AG04450 (cell line): ENCODE data around the gene CTDSP2. TPM values are rescaled to one million over a fixed set of nuclear protein-coding genes. Genes with fewer than 3 reads are reported as not detected.
A peak's percentile ranks its signal among the peaks of the same experiment; 100 is the strongest.

Experiments used
- CTCF ChIA-PET: fragments of 300-600, 350-600 bp; formaldehyde crosslinking; extraction: SDS; loops from one replicate; lab custom pipeline; 2022; ENCODE audit warnings: antibody characterized with exemption, inconsistent platforms; lab: Charles Lee
- POLR2A ChIA-PET: fragments of 350-600 bp; formaldehyde crosslinking; extraction: SDS; loops from one replicate; lab custom pipeline; 2021; ENCODE audit warnings: antibody characterized with exemption, inconsistent platforms; lab: Yijun Ruan, JAX
- DNase-seq: peaks from one replicate; pipeline ENCODE4 v3.0.0-alpha.2; 2011; ENCODE audit warnings: low read depth, low spot score
- H3K27ac ChIP-seq: one replicate; pipeline ENCODE4 v1.5.1; 2012; ENCODE audit warnings: low read depth, low read length, control low read depth
- H3K27me3 ChIP-seq: one replicate; pipeline ENCODE4 v1.6.0; 2012; ENCODE audit warnings: low read length; ENCODE audit not compliant: control insufficient read depth, insufficient read depth
- H3K4me3 ChIP-seq: 2 replicates; pipeline ENCODE4 v1.5.1; 2011; ENCODE audit warnings: mild to moderate bottlenecking, low read depth, low read length, control low read depth
- H3K9me3 ChIP-seq: 2 replicates; pipeline ENCODE4 v1.5.1; 2012; ENCODE audit warnings: low read length; ENCODE audit not compliant: control insufficient read depth, insufficient read depth
- polyA minus RNA-seq: library from RNA; depleted of rRNA, polyadenylated mRNA; stranded (reverse); fragments of >200 nt; gene quantifications from 2 replicates; pipeline ENCODE4 v1.2.3, GENCODE V29; 2011; rRNA and poly(A)+ RNA removed
- polyA plus RNA-seq: library from polyadenylated mRNA; depleted of rRNA; stranded (reverse); fragments of >200 nt; gene quantifications from 2 replicates; pipeline ENCODE4 v1.2.3, GENCODE V29; 2011; rRNA removed
- TF ChIP-seq, protein P1 (sequence below): IDR thresholded peaks from 2 replicates; pipeline ENCODE4 v1.5.1; 2011; ENCODE audit warnings: low read depth, low read length, control low read depth, inconsistent platforms

The CTDSP2 gene, protein sequence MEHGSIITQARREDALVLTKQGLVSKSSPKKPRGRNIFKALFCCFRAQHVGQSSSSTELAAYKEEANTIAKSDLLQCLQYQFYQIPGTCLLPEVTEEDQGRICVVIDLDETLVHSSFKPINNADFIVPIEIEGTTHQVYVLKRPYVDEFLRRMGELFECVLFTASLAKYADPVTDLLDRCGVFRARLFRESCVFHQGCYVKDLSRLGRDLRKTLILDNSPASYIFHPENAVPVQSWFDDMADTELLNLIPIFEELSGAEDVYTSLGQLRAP
- polyA plus RNA-seq (292 and 305 TPM in 2 replicates), polyA minus RNA-seq (367 and 414 TPM in 2 replicates)

- H3K27ac ChIP-seq: peak within 1 kb of the TSS; percentile 98
- H3K27me3 ChIP-seq: no peaks in the 10 kb centered on the region
- ChIA-PET CTCF (interaction anchor here (1.4 kb wide), 2 partner anchors 14 to 19 kb away, joined by 3 to 4 read pairs; no protein-coding TSS in a partner anchor), POLR2A (interaction anchor here (0.6 to 5.7 kb wide), 18 partner anchors 10 to 735 kb away, joined by 3 to 114 read pairs (median 6); partner anchors contain the start of genes ATP23, AVIL and CDK4)
- TF ChIP-seq, protein P1, sequence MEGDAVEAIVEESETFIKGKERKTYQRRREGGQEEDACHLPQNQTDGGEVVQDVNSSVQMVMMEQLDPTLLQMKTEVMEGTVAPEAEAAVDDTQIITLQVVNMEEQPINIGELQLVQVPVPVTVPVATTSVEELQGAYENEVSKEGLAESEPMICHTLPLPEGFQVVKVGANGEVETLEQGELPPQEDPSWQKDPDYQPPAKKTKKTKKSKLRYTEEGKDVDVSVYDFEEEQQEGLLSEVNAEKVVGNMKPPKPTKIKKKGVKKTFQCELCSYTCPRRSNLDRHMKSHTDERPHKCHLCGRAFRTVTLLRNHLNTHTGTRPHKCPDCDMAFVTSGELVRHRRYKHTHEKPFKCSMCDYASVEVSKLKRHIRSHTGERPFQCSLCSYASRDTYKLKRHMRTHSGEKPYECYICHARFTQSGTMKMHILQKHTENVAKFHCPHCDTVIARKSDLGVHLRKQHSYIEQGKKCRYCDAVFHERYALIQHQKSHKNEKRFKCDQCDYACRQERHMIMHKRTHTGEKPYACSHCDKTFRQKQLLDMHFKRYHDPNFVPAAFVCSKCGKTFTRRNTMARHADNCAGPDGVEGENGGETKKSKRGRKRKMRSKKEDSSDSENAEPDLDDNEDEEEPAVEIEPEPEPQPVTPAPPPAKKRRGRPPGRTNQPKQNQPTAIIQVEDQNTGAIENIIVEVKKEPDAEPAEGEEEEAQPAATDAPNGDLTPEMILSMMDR: no peak
- peak within 1 kb of the TSS; percentile 97 for H3K4me3 ChIP-seq
- DNase-seq: peak; percentile 96
- peaks cover 7% of the 10 kb centered on the region; the same call in 1 of the 2 replicates for H3K9me3 ChIP-seq
These were observed at the start of gene CTDSP2 for GRCh38 chr12:57846577-57847319. Gene CTDSP2 (minus strand): TSS chr12:57846729. CDS start chr12:57846435, 294 bp downstream.

DNA sequence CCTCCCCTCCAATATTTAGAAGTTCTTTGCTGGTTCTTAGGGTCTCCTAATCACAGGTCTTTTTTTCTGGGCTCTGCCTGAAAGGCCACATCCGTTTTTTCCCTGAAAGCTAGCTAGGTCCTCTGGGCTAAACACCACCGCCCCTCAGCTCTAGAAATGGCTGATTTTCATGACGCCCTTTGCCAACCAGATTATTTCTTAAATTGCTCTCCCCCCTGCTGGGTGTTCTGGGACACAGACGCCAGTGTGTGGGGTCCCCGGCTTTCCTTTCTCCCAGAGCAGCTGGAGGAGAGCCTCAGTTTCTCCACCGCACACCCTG lies 49.5 kb upstream of the CTDSP2 start:
- peak overlapping the region; percentile 93 for H3K27ac ChIP-seq
- H3K4me3 ChIP-seq: peak overlapping the region; percentile 45
- POLR2A ChIA-PET: interaction anchor here (0.9 to 7.6 kb wide), 9 partner anchors 8 to 83 kb away, joined by 3 to 114 read pairs (median 5); partner anchors contain the start of gene CTDSP2
- no peaks in the 10 kb centered on the region for H3K9me3 ChIP-seq
- DNase-seq: no peak
- no peaks in the 10 kb centered on the region for H3K27me3 ChIP-seq
- CTCF ChIA-PET: interaction anchor here (0.9 to 3.8 kb wide), 10 partner anchors 9 to 170 kb away, joined by 3 to 33 read pairs (median 4); partner anchors contain the start of genes AVIL and TSFM
- TF ChIP-seq, protein P1: no peak

- ChIA-PET POLR2A (interaction anchor here (0.9 to 7.6 kb wide), 7 partner anchors 7 to 62 kb away, joined by 3 to 114 read pairs (median 12); partner anchors contain the start of gene CTDSP2), CTCF (interaction anchor here (0.8 to 3.8 kb wide), 11 partner anchors 9 to 169 kb away, joined by 3 to 33 read pairs (median 6); no protein-coding TSS in a partner anchor)
- DNase-seq: no peak
- TF ChIP-seq, protein P1: no peak
- Histone ChIP-seq H3K27me3 (no peaks in the 10 kb centered on the region), H3K27ac (peak overlapping the region; percentile 93), H3K9me3 (no peaks in the 10 kb centered on the region), H3K4me3 (no peak overlapping the region; the same call in 1 of the 2 replicates)
These were observed 49.0 kb upstream of the CTDSP2 start for GRCh38 chr12:57895389-57896114.

GRCh38 chr12:57894399-57895292 lies 48.1 kb upstream of the CTDSP2 start:
- H3K9me3 ChIP-seq: no peaks in the 10 kb centered on the region
- H3K27me3 ChIP-seq: no peaks in the 10 kb centered on the region
- TF ChIP-seq, protein P1: no peak
- peak overlapping the region; percentile 99 for H3K27ac ChIP-seq
- peak overlapping the region; percentile 40 for H3K4me3 ChIP-seq
- DNase-seq: no peak
- POLR2A ChIA-PET: interaction anchor here (1.2 to 7.6 kb wide), 5 partner anchors 8 to 58 kb away, joined by 4 to 114 read pairs (median 8); partner anchors contain the start of gene CTDSP2
- CTCF ChIA-PET: interaction anchor here (0.7 to 3.8 kb wide), 8 partner anchors 10 to 138 kb away, joined by 3 to 33 read pairs (median 6); no protein-coding TSS in a partner anchor
